HG03064 (cell line): Measurements from ENCODE around the gene C4orf17.
"Not testable (repeated sequence)": the region's sequence is repeated elsewhere in the genome, so short reads cannot be mapped to it uniquely, and the experiment has no call there.

Experiments
- ATAC-seq: cut with Tn5 transposase; IDR thresholded peaks from one replicate; pipeline ENCODE4 v1.9.1; 2021; ENCODE audit warnings: low read depth; ENCODE audit not compliant: unreplicated experiment

The C4orf17 gene

GRCh38 chr4:99510721-99511120 lies at the start of gene C4orf17:
Gene C4orf17, plus strand, starts transcription at chr4:99511021. Its CDS starts 2,061 bp downstream, at chr4:99513082.
- no peak for ATAC-seq

- no peak for ATAC-seq
Measured at GRCh38 chr4:99461623-99462401, 49.0 kb upstream of the C4orf17 start.

- ATAC-seq = peak; percentile 96
Measured at GRCh38 chr4:99462875-99463464, 47.9 kb upstream of the C4orf17 start.

- ATAC-seq = no peak
Measured at GRCh38 chr4:99463566-99463965, 47.3 kb upstream of the C4orf17 start.

GRCh38 chr4:99467887-99468286 lies 42.9 kb upstream of the C4orf17 start:
- no peak for ATAC-seq

GRCh38 chr4:99468889-99469288 lies 41.9 kb upstream of the C4orf17 start:
- ATAC-seq = no peak

- ATAC-seq = no peak
Measured at GRCh38 chr4:99471349-99471748, 39.5 kb upstream of the C4orf17 start.

GRCh38 chr4:99471896-99472295 lies 38.9 kb upstream of the C4orf17 start:
- no peak for ATAC-seq

- ATAC-seq = no peak
Measured at GRCh38 chr4:99473131-99473530, 37.7 kb upstream of the C4orf17 start.

- no peak for ATAC-seq
Measured at GRCh38 chr4:99483636-99484035, 27.2 kb upstream of the C4orf17 start.

GRCh38 chr4:99485212-99485611 lies 25.6 kb upstream of the C4orf17 start:
- no peak for ATAC-seq

GRCh38 chr4:99486648-99487047 lies 24.2 kb upstream of the C4orf17 start:
- ATAC-seq = not testable (repeated sequence)

- ATAC-seq = no peak
Measured at GRCh38 chr4:99490286-99490685, 20.5 kb upstream of the C4orf17 start.

- ATAC-seq = no peak
Measured at GRCh38 chr4:99504804-99505502, 5.9 kb upstream of the C4orf17 start.

- no peak for ATAC-seq
Measured at GRCh38 chr4:99506781-99507180, 4.0 kb upstream of the C4orf17 start.

- ATAC-seq = no peak
Measured at GRCh38 chr4:99507349-99507748, 3.5 kb upstream of the C4orf17 start.

GRCh38 chr4:99507762-99508161 lies 3.1 kb upstream of the C4orf17 start:
- ATAC-seq = no peak

- ATAC-seq = no peak
Measured at GRCh38 chr4:99518601-99519295, 7.9 kb downstream of the C4orf17 start.

- ATAC-seq = no peak
Measured at GRCh38 chr4:99529228-99529627, 18.4 kb downstream of the C4orf17 start.

GRCh38 chr4:99529956-99530355 lies 19.1 kb downstream of the C4orf17 start:
- no peak for ATAC-seq

GRCh38 chr4:99534699-99535098 lies 23.9 kb downstream of the C4orf17 start:
- not testable (repeated sequence) for ATAC-seq
